ENCODE measurements around the gene CIB4.

Gene CIB4

DNA sequence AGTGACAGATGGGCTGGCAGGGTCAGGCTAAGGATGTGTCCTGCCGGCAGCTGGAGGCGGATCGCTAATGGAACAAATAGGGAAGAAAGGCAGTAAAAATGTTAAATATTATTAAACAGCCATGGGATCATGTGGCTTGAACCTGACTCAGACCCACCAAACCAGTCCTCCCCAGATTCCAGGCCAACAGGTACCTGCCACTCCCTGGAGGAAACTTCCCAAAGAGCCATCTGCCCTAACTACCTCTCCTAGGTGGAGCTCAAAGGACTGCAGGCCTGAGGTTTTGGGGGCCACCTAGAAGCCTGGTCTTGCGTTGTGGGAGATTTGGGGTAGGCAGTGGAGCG is 34.3 kb downstream of the CIB4 start:
- DNase-seq (ENCODE audit: low spot score), result no peak

- no peak for DNase-seq (ENCODE audit: low spot score)
Measured at GRCh38 chr2:26605999-26606846, 34.9 kb downstream of the CIB4 start.

DNA sequence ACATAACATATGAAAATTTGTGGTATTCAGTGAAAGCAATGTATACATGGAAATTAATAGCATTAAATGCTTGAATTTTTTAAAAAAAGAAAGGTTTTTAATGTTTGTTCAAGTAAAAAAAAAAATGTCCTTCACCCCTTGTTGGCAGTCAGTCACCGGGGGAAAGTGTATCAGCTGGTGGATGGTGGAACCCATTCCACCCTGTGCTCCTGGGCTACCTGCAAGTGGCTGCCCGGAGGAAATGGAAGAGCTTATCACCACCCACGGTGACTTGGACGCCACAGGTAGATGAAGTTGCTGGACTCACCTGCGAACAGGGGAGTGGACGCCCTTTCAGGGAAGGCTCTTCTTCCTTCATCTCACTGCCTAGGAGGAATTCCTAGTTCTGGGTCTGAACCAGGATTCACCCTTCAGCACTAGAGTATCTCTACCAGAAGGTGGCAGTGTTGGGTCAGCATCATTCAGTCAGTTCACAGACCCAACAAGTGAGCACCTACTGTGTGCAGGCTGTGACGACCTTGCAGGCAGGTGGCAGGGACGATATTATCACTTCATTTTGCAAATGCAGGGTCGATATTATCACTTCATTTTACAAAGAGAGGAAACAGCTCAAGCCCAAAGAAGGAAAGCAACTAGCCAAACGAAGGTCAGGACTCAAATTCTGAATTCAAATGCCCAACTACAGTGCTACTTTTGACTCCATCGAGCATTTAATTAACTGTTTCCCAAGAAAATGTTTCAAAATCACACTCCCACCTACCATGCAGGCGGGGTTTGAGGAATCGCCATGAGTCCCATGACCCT is 35.8 kb downstream of the CIB4 start:
- DNase-seq (ENCODE audit: low spot score), result peak; percentile 31

DNA sequence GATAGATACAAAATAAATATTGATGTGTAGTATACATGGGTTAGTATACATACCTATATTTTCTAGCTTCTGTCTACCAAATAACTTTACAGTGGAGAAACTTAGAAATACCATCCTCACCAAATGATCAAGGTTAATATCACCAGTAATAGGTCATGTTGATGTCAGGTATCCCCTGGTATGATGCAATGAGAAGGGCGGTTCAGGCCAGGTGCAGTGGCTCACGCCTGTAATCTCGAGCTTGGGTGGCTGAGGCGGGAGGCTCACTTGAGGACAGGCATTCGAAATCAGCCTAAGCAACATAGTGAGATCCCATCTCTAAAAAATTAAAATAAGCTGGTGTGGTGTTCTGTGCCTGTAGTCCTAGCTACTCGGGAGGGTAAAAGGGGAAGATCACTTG is 38.6 kb downstream of the CIB4 start:
- DNase-seq (ENCODE audit: low spot score), result no peak

GRCh38 chr2:26599387-26599786 is 41.8 kb downstream of the CIB4 start:
- no peak for DNase-seq (ENCODE audit: low spot score)

- no peak for DNase-seq (ENCODE audit: low spot score)
Measured at GRCh38 chr2:26598996-26599373, 42.2 kb downstream of the CIB4 start.

- no peak for DNase-seq (ENCODE audit: low spot score)
Measured at GRCh38 chr2:26598336-26598995, 42.7 kb downstream of the CIB4 start.

GRCh38 chr2:26597197-26597596 is 44.0 kb downstream of the CIB4 start:
- DNase-seq (ENCODE audit: low spot score), result no peak

DNA sequence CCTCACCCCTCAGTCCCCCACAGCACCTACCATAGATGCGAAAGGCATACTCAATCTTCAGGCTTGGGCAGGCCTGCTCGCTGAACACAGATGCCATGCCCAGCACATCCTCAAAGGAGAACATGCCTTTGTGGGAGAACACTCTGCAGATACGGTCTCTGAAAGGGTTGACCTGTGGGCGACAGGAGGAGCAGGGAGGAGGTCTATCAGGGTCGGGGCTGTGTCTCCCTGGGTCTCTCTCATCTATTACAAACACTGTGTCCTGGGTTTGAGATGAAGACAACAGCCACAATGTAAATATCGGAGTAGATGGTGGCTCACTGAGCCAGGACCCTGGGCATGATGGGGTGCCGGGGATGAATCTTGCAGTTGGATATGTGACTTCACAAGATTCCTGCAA is 46.0 kb downstream of the CIB4 start:
- DNase-seq (ENCODE audit: low spot score), result no peak

DNA sequence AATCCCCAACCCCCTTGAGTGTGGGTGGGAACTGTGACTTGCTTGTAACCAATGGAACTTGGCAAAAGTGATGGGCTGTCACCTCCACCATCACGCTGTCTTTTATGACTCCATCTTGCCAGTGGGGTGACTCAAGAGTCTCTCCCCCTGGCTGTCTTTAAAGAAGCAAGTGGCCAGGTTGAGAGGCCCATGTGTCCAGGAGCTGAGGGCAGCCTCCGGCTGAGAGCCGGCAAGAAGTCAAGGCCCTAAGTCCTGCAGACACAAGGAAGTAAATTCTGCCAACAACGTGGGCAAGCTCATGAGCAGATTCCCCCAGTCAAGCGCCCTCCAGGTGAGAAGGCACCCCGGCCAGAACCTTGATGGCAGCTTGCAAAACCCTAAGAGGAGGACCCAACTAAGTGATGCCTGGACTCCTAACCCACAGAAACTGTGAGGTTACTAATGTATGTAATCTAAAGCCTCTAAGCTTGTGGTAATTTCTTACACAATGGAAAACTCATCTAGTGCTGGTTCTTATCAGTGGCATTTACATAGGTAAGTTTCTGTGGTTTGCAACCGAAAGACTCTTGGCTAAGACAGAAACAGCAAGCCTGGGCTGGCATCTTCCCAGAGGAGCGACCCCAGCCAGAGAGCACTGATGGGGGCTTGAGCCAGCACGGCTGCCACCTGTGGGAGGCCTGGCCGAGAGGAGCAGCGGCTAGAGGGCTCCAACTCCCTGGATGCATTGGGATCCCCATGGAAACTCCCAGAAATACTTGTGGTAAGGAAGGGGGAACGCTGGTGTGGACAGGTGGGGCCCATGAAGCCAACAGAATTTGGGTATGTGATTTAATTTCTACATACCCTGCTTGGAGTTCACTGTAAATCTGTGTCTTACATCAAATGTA is 49.3 kb downstream of the CIB4 start:
- no peak for DNase-seq (ENCODE audit: low spot score)

GRCh38 chr2:26590980-26591618 is 50.1 kb downstream of the CIB4 start:
- no peak for DNase-seq (ENCODE audit: low spot score)

DNA sequence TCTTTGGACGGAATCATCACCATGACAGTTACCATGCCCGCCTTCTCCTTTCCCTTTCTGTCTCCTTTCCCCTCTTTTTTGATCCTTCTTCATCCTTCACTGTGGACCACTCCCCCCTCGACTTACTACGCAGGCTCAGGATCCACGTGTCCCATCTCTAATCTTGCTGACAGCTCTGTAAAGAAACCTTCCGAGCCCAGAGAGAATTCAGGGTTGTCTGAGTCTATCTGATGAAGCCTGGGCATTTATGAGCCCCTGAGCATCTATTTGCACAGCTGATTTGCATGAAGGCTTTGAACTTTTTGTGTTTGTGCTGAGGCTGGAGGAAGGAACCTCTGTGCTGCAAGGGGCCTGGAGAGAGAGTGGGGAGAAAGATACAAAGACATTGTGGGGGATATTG is 50.7 kb downstream of the CIB4 start:
- no peak for DNase-seq (ENCODE audit: low spot score)

- DNase-seq (ENCODE audit: low spot score), result no peak
Measured at GRCh38 chr2:26588576-26588975, 52.6 kb downstream of the CIB4 start.

DNA sequence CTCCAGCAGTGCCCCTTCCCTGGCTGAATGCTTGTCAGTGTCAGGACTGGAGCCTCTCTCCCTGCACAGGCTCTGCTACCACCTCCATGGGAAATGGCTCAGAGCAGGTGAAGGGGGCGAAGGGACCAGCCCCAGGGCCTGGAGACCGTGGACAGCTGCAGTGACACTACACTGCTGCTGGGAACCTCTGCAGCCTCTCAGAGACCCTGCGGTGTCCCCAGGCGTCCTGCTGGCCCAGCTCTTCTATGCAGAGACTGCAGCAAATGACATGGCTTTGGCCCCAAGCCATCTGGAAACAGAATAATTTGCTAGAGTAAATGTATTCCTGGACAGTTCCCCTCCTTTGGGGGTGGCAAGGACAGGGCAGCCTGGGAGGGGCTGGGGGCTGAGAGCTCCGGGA is 53.2 kb downstream of the CIB4 start:
- no peak for DNase-seq (ENCODE audit: low spot score)

GRCh38 chr2:26585966-26586365 is 55.2 kb downstream of the CIB4 start:
- DNase-seq (ENCODE audit: low spot score), result no peak

DNA sequence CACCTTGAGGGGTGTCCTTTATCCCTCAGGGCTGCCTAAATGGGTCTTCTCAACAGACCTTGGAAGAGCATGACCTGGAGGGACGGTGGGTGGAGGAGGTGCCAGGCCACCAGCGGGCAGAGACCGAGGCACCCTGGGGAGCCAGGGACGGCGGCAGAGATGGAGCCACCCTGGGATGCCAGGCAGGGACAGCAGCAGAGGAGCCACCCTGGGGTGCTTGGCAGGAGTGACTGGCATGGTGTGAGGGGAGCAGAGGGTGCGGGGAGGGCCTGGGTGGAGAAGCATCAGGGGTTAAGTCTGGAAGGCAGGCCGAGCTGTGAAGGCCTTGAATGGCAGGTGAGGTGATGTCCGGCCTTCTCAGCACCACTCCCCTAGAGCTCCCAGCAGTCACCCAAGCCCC is 56.1 kb downstream of the CIB4 start:
- no peak for DNase-seq (ENCODE audit: low spot score)

GRCh38 chr2:26584656-26585055 is 56.5 kb downstream of the CIB4 start:
- no peak for DNase-seq (ENCODE audit: low spot score)

GRCh38 chr2:26584191-26584590 is 57.0 kb downstream of the CIB4 start:
- DNase-seq (ENCODE audit: low spot score), result no peak

DNA sequence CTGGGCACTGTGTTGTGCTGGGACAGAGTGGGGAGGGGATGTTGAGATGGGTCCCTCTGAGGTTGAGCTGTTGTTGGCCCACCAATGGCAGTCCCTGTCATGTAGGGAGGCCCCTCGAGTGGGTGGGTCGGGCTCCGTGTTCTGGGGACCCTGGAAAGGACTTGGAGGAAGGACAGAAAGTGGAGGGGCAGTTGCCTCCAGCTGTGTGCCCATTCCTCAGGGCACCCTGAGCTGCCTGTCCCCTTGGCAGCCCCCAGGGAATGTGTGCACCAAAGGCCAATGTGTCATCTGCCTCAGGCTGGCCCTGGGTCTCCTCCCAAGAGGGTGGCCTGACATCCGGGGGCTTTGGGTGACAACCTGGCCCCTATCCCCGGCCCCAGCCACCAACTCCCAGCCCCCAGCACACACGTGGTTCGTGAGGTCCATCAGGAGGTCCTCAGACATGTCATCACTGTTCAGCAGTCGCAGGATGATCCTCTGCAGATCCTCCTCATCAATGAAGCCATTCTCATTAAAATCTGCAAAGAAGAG is 57.7 kb downstream of the CIB4 start:
- no peak for DNase-seq (ENCODE audit: low spot score)

DNA sequence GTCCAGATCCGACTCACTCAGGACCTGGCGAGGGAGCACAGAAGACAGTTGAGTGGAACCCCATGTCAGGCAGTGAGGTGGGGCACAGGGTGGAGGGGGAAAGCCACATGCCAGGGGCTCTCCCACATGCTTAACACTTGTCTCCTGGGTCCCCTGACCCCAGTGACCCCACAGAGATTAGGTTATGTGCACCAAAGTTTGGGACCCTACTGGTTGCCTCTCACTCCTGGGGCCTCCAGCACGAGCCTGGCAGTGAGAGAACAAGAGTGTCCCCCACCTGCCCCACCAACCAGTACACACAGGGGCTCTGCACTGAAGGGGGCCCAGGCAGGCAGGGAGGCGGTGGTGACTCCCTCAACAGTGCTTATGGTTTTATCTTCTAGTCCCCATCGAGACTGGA is 58.3 kb downstream of the CIB4 start:
- DNase-seq (ENCODE audit: low spot score), result no peak

All from CD4-positive, alpha-beta T cell treated with Interleukin-15 for 4 hours (primary cell).